ENCODE measurements around the gene C1orf116.

The C1orf116 gene

DNA sequence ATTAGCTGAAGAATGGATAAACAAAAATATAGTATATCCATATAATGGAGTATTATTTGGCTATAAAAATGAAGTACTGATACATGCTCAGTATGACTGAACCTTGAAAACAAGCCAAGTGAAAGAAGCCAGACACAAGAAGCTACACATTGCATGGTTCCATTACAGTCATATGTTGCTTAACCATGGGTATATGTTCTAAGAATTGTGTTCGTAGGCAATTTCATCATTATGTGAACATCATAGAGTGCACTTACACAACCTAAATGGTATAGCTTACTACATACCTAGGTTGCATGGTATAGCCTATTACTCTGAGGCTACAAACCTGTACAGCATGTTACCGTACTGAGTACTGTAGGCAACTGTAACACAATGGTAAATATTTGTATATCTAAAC, 33.7 kb downstream of the C1orf116 start:
- no peak for DNase-seq (ENCODE audit: low read depth in 2 of 2)

DNA sequence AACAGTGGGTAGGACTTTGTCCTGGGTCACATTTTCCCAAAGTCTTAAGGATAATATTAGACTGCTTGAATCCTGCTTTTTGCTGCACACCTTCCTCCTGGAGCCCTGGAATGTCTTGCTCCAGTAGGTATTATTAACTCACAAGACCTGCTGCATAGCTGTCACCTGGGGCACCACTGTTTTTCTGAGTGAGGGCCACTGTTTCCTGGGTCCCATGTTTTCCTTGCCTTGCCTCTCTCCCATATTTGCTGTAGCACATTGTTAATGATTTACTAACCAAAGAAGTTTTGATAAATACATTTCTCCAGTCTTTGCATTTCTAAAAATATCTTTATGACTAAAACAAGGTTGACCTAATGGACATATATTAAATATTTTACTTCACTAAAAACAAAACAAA, 39.8 kb downstream of the C1orf116 start:
- no peak for DNase-seq (ENCODE audit: low read depth in 2 of 2)

DNA sequence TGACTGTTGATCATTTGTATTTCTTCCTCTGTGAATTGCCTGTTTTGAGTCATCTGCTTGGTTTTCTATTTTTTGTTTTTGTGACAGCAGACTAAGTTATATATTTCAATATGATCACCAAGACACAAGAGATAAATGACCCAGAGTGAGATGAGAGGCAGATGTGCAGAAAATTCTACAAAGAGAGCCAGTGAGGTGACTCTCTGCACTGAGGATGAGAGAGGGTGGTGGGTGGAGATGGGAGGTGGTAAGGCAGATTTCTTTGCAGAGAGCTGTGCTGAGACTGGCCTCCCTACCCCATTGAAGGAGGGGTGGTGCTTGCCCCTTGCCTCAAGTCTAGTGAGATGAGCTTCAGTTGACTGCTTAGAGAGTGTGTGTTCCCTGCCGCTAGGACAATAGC, 44.7 kb downstream of the C1orf116 start:
- DNase-seq (ENCODE audit: low read depth in 2 of 2), result no peak

DNA sequence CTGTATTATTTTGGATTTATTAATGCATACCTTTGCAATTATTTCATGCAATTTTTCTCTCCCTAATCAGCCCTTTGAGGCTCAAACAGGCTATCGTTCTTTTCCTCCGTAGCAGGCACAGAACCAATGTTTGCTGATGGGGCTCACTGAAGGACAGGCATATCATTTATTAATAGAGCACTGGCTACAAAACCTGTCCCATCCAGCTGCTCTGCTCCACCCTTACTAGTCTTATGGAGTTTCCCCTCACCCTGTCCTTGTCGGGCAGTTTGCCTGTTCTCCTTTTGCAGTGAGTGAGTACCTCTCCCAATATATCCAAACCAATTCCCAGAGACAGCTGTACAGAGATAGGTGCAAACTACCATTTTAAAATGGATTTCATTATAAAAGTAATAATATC, 45.7 kb downstream of the C1orf116 start:
- DNase-seq (ENCODE audit: low read depth in 2 of 2), result no peak

DNA sequence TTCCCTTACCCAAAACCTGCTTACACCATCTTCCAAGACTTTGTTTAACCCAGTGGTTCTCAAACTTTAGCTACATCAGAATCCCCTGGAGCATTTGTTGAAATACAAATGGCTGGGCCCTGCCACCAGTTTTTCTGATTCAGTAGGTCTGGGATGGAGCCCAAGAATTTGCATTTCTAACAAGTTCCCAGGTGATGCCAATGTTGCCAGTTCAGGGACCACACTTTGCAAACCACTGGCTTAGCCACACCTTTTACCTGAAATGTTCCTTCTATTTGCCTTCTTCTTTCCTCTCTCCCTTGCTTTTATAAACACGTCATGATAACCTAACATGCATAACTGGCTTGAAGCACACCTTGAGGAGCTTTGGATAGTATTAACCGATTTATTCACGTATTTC, 46.2 kb downstream of the C1orf116 start:
- no peak for DNase-seq (ENCODE audit: low read depth in 2 of 2)

DNA sequence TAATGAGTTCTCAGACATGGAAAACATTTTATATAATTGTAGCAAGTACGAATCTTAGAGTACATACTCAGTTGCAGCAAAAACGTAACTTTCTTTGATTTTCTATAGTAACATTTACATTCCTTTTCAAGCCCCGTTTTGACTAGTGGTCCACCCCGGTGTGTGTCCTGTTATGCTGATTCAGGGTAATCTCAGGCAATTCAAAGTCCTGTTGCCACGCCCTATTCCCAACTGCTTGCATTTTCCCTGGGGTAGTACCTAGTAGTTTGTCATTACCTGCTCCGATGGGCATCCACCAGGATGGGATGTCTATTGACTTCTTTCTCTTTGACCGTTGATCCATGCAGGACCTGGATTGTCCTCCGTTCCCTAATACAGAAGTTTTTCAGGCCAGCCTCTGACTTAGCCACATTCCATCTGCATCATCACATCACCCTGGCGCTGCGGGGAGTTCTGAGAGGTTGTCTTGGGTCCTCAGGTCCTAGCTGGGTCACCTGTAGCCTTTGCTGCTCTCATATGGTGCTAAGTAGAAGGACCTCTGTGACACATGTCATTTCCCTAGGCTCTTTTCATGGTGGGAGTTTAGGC, 47.3 kb downstream of the C1orf116 start:
- DNase-seq (ENCODE audit: low read depth in 2 of 2), result no peak

DNA sequence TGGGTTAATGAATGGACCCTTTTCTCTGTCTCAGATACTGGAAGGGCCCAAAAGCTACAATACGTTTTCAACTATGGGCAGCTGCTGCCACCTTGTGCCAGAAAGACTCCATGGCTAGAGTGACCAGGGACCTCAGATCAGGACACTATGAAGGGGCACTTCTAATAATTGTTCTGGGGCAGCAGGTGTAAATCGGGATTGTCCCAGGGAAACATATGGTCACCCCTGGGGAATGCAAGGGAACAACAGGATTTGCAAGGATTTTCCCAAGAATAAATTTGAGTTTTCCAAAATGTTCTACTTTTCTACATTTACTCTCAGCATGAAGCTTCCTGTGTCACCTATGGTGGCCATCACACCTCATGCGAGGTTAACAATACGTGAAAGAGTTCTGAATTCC, 50.3 kb downstream of the C1orf116 start:
- DNase-seq (ENCODE audit: low read depth in 2 of 2), result peak; percentile 35 to 40

DNA sequence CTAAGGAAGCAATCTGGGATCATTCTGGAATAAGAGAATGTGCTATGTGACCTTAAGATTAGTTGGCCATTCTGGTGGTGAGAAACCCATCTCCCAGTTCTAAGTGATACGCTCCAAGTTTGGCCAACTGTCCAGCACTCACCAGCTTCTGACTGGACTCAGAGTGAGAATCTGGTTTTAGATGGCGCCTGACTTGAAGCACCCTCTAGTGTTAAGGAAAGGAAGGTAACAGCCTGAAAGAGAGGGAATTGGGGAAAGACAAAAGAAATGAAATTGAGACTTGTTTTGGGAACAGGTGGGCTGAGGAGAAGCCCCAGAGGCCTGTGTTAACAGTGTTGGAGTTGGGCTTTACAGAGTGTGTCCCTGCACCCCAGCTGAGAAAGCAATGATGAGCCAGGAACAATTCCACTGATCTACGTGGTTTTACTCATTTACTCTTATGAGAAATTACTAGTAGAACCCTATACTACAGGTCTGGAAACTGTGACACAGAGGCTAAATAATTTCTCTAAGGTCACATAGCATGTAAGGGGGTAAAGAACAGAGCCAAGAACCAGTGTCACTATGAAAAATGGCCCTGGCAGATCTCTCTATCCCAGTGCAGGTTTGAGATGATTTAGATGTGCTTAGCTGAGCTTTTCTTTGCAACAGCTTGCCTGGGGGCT, 53.0 kb downstream of the C1orf116 start:
- DNase-seq (ENCODE audit: low read depth in 2 of 2), result no peak

DNA sequence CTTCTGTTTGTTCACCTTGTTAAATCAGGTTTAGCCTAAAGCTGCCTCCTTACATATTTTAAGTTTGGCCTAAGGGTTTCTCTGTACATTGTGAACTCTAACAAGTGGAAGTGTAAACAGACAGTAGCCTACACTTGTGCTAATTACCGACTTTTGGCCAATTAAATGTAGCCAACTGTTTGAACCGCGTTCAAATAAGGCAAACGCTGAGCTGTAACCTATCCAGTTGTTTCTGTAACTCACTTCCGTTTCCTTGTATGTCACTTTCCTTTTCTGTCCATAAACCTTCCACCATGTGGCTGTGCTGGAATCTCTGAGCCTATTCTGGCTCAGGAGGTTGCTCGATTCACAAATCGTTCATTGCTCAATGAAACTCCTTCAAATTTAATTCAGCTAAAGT, 54.3 kb downstream of the C1orf116 start:
- DNase-seq (ENCODE audit: low read depth in 2 of 2), result no peak

DNA sequence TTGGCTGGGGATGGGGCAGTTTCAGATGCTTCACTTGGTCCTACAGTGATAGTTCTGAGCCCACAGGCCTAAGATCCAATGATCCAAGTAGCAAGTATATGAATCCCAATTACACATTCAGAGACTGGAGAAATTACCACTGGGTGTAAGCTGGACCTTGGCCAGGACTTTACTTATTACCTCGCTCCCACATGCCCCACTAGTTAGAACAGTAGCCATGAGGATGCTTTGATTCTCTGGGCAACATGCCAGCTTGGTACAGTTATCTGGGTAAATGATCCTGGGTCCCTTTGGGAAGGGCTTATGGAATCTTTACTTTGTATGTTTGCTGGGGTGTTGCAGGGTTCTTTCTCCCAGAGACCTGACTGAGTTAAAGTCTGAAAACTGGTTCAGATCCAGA, 57.2 kb downstream of the C1orf116 start:
- DNase-seq (ENCODE audit: low read depth in 2 of 2), result no peak

DNA sequence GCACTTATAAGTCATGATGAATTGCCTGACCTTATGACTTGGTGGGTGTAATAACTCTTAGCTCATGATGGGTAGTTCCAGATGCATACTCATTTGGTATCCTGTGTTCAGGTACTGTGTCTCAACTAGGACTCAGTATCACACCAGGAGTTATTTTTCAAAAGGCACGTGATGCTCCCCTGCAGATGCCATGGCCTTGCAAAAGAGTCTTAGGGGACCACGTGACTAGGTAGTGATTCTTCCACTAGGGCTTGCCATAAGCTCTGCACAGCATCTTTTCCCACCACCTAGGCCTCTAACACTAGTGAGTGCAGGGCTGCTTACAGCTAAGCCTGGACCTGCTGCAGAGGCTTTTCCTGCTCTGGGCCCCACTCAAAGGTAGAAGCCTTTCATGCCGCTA, 58.4 kb downstream of the C1orf116 start:
- no peak for DNase-seq (ENCODE audit: low read depth in 2 of 2)

DNA sequence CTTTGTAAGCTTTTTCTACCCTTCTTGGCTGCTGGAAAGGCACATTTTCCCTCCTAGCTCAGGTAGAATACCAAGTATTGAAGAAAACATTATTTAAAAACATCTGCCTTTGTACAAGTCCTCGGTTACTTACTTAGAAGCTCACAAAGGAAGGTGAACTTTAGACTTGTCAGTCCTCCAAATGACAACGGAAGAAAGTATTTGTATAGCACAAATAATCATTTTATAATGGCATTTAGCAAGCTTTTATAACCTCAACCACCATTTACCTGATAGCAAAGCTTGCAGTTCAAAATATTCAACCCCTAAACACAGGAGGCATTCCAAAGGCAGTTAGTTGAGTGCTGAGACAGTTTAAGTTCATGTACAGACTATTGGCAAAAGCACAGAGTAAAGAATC, 59.8 kb downstream of the C1orf116 start:
- DNase-seq (ENCODE audit: low read depth in 2 of 2), result no peak

DNA sequence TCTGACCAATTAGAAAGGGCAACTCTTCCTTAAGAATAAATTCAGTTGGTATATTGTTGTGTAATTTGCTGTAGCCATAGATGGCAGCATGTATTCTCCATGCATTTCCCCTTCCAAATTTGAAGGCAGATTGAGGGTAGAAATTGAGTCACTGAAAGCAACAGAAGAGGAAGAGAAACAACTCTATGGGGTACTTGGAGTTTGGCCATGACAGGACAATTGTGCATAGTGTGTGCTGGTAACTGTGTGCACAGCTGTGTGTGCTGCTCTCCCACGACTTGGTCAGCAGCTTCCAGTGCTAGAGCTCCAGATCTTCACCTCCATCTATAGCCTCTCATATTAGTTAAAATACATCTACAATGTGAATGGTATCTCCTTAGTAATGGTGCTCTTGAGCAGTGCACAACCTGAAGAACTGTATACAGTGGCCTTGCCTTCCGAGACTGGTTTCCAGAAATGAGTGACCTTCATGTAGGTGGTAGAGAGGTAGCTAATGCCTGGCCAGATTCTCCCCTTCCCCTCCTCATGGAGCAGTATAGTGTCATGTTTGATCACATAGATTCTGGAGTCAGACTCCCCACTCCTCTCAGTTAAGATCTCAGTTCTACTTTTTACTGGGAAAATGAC, 61.4 kb downstream of the C1orf116 start:
- no peak for DNase-seq (ENCODE audit: low read depth in 2 of 2)

DNA sequence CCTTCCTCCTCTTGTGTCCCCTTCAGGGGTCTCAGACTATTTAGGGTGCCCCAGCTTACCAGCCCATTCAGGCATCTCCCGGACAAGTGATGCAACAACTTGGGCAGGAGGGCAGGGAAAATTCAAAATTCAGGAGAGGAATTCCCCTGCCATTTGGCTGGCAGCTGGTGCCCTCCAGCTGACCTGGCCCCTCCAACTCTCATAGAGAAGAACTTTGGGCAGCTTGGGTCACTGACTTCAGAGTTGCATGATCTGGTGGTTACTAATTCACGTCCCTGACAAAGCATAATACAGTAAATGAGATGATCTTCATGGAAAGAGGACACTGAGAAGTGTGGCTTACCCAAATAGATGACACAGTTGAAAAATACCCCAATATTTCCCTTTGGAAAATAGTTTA, 62.1 kb downstream of the C1orf116 start, which contains the start of gene FCAMR:
FCAMR (minus strand) TSS at position 15 of the 400 bp plus-strand sequence. CDS start 335 bp downstream, outside the sequence.
- no peak for DNase-seq (ENCODE audit: low read depth in 2 of 2)

DNA sequence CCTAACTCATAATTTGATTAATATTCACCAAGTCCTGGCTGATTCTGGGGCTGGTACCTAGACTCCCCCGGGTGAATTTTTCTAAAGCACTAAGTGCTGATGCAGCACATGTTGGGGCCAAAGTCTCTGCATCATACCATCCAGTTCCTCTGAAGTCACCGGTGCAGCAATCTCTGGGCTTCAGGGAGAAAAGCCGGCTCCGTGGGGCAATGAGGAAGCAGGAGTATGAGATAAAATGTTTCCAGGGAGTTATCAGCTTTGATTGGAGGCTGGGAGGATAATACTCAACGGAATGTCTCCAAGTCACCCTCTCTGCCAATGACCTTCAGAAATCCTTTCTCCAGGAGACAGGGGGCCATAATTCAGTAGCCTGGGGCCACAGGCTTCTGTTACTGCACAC, 63.5 kb downstream of the C1orf116 start:
- no peak for DNase-seq (ENCODE audit: low read depth in 2 of 2)

Measured in stimulated activated CD4-positive, alpha-beta T cell treated with anti-CD3 and anti-CD28 coated beads, Interleukin-1b, Interleukin-23, amount 100 ng/mL, for 4 hours (primary cell).